ENCODE measurements around the gene FASTKD2. TPM values are rescaled to one million over a fixed set of nuclear protein-coding genes. Genes with fewer than 3 reads are reported as not detected.

Gene FASTKD2
- total and polyA plus RNA-seq, 2 donors (not counting 1 experiment from before 2014, with no cell fraction given) = 33.4 to 37.2 TPM

- TF ChIP-seq CTCF (conservative IDR thresholded peaks at IDR 0.05 in 1 of 2, IDR thresholded peaks at IDR 0.05 in 1 of 2; ENCODE audit: low read depth in 1 of 2, low read length in 2 of 2) (no peak), EZH2 (IDR thresholded peaks at IDR 0.05; ENCODE audit: low read length, missing control alignments) (no peak)
- Histone ChIP-seq H3K27me3 (ENCODE audit: control insufficient read depth, insufficient read depth, low read length) (no peaks in the 10 kb centered on the region), H3K4me3 (replicated peaks in 1 of 4; ENCODE audit: control extremely low read depth in 1 of 4, insufficient read depth in 1 of 4, low read depth in 3 of 4, low read length in 4 of 4) (no peak overlapping the region), H3K9ac (ENCODE audit: insufficient read depth, low read length) (no peak overlapping the region), H3K4me2 (ENCODE audit: extremely low read depth, insufficient read depth, low read length) (no peak overlapping the region), H3K79me2 (ENCODE audit: control insufficient read depth, insufficient read depth, low read length) (no peaks in the 10 kb centered on the region), H4K20me1 (ENCODE audit: control insufficient read depth, extremely low read depth, insufficient read depth, low read length) (no peaks in the 10 kb centered on the region), H2AFZ (ENCODE audit: low read length) (no peak overlapping the region), H3K36me3 (ENCODE audit: control insufficient read depth, insufficient read depth, low read length) (no peaks in the 10 kb centered on the region), H3K27ac (ENCODE audit: insufficient read depth, low read length) (no peak overlapping the region), H3K9me3 (ENCODE audit: control insufficient read depth, insufficient read depth, low read depth, low read length) (no peaks in the 10 kb centered on the region), H3K4me1 (ENCODE audit: control insufficient read depth, extremely low read depth, insufficient read depth, low read length) (no peaks in the 10 kb centered on the region)
- DNase-seq (ENCODE audit: low read depth in 2 of 2) = no peak
Observed at GRCh38 chr2:206739271-206739670, 26.1 kb upstream of the FASTKD2 start.

GRCh38 chr2:206740800-206741199 is 24.6 kb upstream of the FASTKD2 start:
- no peak for TF ChIP-seq EZH2 (IDR thresholded peaks at IDR 0.05; ENCODE audit: low read length, missing control alignments)
- no peak for TF ChIP-seq CTCF (conservative IDR thresholded peaks at IDR 0.05 in 1 of 2, IDR thresholded peaks at IDR 0.05 in 1 of 2; ENCODE audit: low read depth in 1 of 2, low read length in 2 of 2)
- Histone ChIP-seq H3K36me3 (ENCODE audit: control insufficient read depth, insufficient read depth, low read length) (no peaks in the 10 kb centered on the region), H3K4me1 (ENCODE audit: control insufficient read depth, extremely low read depth, insufficient read depth, low read length) (no peaks in the 10 kb centered on the region), H3K27ac (ENCODE audit: insufficient read depth, low read length) (no peak overlapping the region), H3K9ac (ENCODE audit: insufficient read depth, low read length) (no peak overlapping the region), H3K27me3 (ENCODE audit: control insufficient read depth, insufficient read depth, low read length) (no peaks in the 10 kb centered on the region), H2AFZ (ENCODE audit: low read length) (no peak overlapping the region), H4K20me1 (ENCODE audit: control insufficient read depth, extremely low read depth, insufficient read depth, low read length) (no peaks in the 10 kb centered on the region), H3K4me3 (replicated peaks in 1 of 4; ENCODE audit: control extremely low read depth in 1 of 4, insufficient read depth in 1 of 4, low read depth in 3 of 4, low read length in 4 of 4) (no peak overlapping the region), H3K79me2 (ENCODE audit: control insufficient read depth, insufficient read depth, low read length) (no peaks in the 10 kb centered on the region), H3K4me2 (ENCODE audit: extremely low read depth, insufficient read depth, low read length) (no peak overlapping the region), H3K9me3 (ENCODE audit: control insufficient read depth, insufficient read depth, low read depth, low read length) (no peaks in the 10 kb centered on the region)
- DNase-seq (ENCODE audit: low read depth in 2 of 2) = no peak

GRCh38 chr2:206756816-206757215 is 8.6 kb upstream of the FASTKD2 start:
- no peak for DNase-seq (ENCODE audit: low read depth in 2 of 2)
- no peaks in the 10 kb centered on the region for H3K79me2 ChIP-seq (ENCODE audit: control insufficient read depth, insufficient read depth, low read length)
- no peak overlapping the region for H3K9ac ChIP-seq (ENCODE audit: insufficient read depth, low read length)
- TF ChIP-seq CTCF (conservative IDR thresholded peaks at IDR 0.05 in 1 of 2, IDR thresholded peaks at IDR 0.05 in 1 of 2; ENCODE audit: low read depth in 1 of 2, low read length in 2 of 2) = no peak
- TF ChIP-seq EZH2 (IDR thresholded peaks at IDR 0.05; ENCODE audit: low read length, missing control alignments) = no peak
- H2AFZ ChIP-seq (ENCODE audit: low read length) = no peak overlapping the region
- no peaks in the 10 kb centered on the region for H4K20me1 ChIP-seq (ENCODE audit: control insufficient read depth, extremely low read depth, insufficient read depth, low read length)
- no peak overlapping the region for H3K4me3 ChIP-seq (replicated peaks in 1 of 4; ENCODE audit: control extremely low read depth in 1 of 4, insufficient read depth in 1 of 4, low read depth in 3 of 4, low read length in 4 of 4)
- peaks cover 6% of the 10 kb centered on the region for H3K27me3 ChIP-seq (ENCODE audit: control insufficient read depth, insufficient read depth, low read length)
- no peak overlapping the region for H3K27ac ChIP-seq (ENCODE audit: insufficient read depth, low read length)
- H3K9me3 ChIP-seq (ENCODE audit: control insufficient read depth, insufficient read depth, low read depth, low read length) = no peaks in the 10 kb centered on the region
- no peaks in the 10 kb centered on the region for H3K4me1 ChIP-seq (ENCODE audit: control insufficient read depth, extremely low read depth, insufficient read depth, low read length)
- no peaks in the 10 kb centered on the region for H3K36me3 ChIP-seq (ENCODE audit: control insufficient read depth, insufficient read depth, low read length)
- H3K4me2 ChIP-seq (ENCODE audit: extremely low read depth, insufficient read depth, low read length) = no peak overlapping the region

All from fibroblast of lung (primary cell).